Epithelial cell of esophagus (primary cell): ENCODE results near the gene SLIT3.

Experiments
- DNase-seq: peaks from one replicate; pipeline ENCODE4 v3.0.0; 2010; ENCODE audit warnings: low read depth
- H3K4me3 ChIP-seq: 2 replicates; pipeline ENCODE4 v1.5.1; 2011; ENCODE audit warnings: mild to moderate bottlenecking, low read length, control low read depth
- CTCF ChIP-seq: IDR thresholded peaks from 2 replicates; pipeline ENCODE4 v1.5.1; 2011; ENCODE audit warnings: low read depth, mild to moderate bottlenecking, low read length, control low read depth, inconsistent platforms; ENCODE audit not compliant: insufficient read depth; ENCODE audit errors: missing control alignments

Gene SLIT3

GRCh38 chr5:168887931-168888330 lies 413.0 kb downstream of the SLIT3 start:
- H3K4me3 ChIP-seq, result no peak overlapping the region
- no peak for TF ChIP-seq CTCF
- DNase-seq, result no peak

GRCh38 chr5:168886157-168886556 lies 414.8 kb downstream of the SLIT3 start:
- no peak for DNase-seq
- no peak for TF ChIP-seq CTCF
- H3K4me3 ChIP-seq, result no peak overlapping the region

- no peak for TF ChIP-seq CTCF
- no peak for DNase-seq
- no peak overlapping the region for H3K4me3 ChIP-seq
Observed at GRCh38 chr5:168885324-168886120, 415.4 kb downstream of the SLIT3 start.

- no peak for TF ChIP-seq CTCF
- H3K4me3 ChIP-seq, result no peak overlapping the region
- DNase-seq, result no peak
Observed at GRCh38 chr5:168883991-168884390, 416.9 kb downstream of the SLIT3 start.

- no peak for DNase-seq
- no peak overlapping the region for H3K4me3 ChIP-seq
- no peak for TF ChIP-seq CTCF
Observed at GRCh38 chr5:168883281-168883741, 417.6 kb downstream of the SLIT3 start.

- TF ChIP-seq CTCF, result no peak
- H3K4me3 ChIP-seq, result no peak overlapping the region
- no peak for DNase-seq
Observed at GRCh38 chr5:168882283-168882682, 418.7 kb downstream of the SLIT3 start.
